GM19452 (cell line): Measurements from ENCODE around the gene NOC2L.

Source experiments
- ATAC-seq: cut with Tn5 transposase; IDR thresholded peaks from one replicate; pipeline ENCODE4 v1.9.1; 2021; ENCODE audit not compliant: unreplicated experiment

NOC2L gene

GRCh38 chr1:975365-975764, 16.3 kb upstream of the NOC2L start:
- no peak for ATAC-seq

- ATAC-seq: no peak
These were observed 15.8 kb upstream of the NOC2L start for GRCh38 chr1:974687-975328.

- no peak for ATAC-seq
These were observed 15.2 kb upstream of the NOC2L start for GRCh38 chr1:974293-974640.

GRCh38 chr1:973459-974292, 14.6 kb upstream of the NOC2L start:
- ATAC-seq: no peak

- ATAC-seq: no peak
These were observed 13.8 kb upstream of the NOC2L start for GRCh38 chr1:972726-973458.

GRCh38 chr1:971751-972506, 12.9 kb upstream of the NOC2L start:
- ATAC-seq: no peak

GRCh38 chr1:970973-971730, 12.1 kb upstream of the NOC2L start:
- no peak for ATAC-seq

GRCh38 chr1:970242-970972, 11.4 kb upstream of the NOC2L start:
- ATAC-seq: no peak

- ATAC-seq: no peak
These were observed 10.3 kb upstream of the NOC2L start for GRCh38 chr1:969260-969855.

GRCh38 chr1:967466-968343, 8.6 kb upstream of the NOC2L start:
- ATAC-seq: no peak

GRCh38 chr1:966704-967300, 7.7 kb upstream of the NOC2L start:
- peak; percentile 61 for ATAC-seq

GRCh38 chr1:966135-966703, 7.2 kb upstream of the NOC2L start, which contains the start of gene PLEKHN1:
TSS of gene PLEKHN1 (plus strand) at chr1:966482. CDS start at chr1:966532, 50 bp downstream.
- ATAC-seq: peak; percentile 34

GRCh38 chr1:965526-966134, 6.6 kb upstream of the NOC2L start:
- ATAC-seq: no peak

GRCh38 chr1:964691-965525, 5.9 kb upstream of the NOC2L start:
- ATAC-seq: no peak

GRCh38 chr1:963746-964525, 4.9 kb upstream of the NOC2L start:
- no peak for ATAC-seq

GRCh38 chr1:963301-963651, 4.2 kb upstream of the NOC2L start:
- ATAC-seq: no peak
